K562 (cell line): ENCODE results near the gene CTSW. TPM values are rescaled to one million over a fixed set of nuclear protein-coding genes. Genes with fewer than 3 reads are reported as not detected.
A peak's percentile ranks its signal among the peaks of the same experiment; 100 is the strongest.

Source experiments
- BHLHE40 ChIP-seq: IDR thresholded peaks from 2 replicates; pipeline ENCODE4 v1.6.1; 2011; ENCODE audit warnings: low read length, improper control_type of control experiment
- CTBP1 ChIP-seq: fragments of 450-650 bp; IDR thresholded peaks from 2 replicates; pipeline ENCODE4 v1.6.1; 2016; ENCODE audit warnings: borderline replicate concordance
- HDAC1 ChIP-seq, 2 experiments: fragments of 450-650 bp; IDR thresholded peaks; 2 replicates each; pipeline ENCODE4 v1.6.1; 2016 to 2017; ENCODE audit warnings: inconsistent platforms in 1 of 2, mild to moderate bottlenecking in 1 of 2, moderate library complexity in 1 of 2
- HDAC8 ChIP-seq: fragments of 450-650 bp; IDR thresholded peaks from 2 replicates; pipeline ENCODE4 v1.6.1; 2016; ENCODE audit warnings: mild to moderate bottlenecking, missing genetic modification characterization, moderate library complexity, missing compliant biosample characterization
- MAX ChIP-seq: sonication (generic); formaldehyde crosslinking; IDR thresholded peaks from 2 replicates; pipeline ENCODE4 v1.9.0; 2022; ENCODE audit warnings: mild to moderate bottlenecking, missing genetic modification reagents
- MITF ChIP-seq: IDR thresholded peaks from 2 replicates; pipeline ENCODE4 v1.6.1; 2014; ENCODE audit warnings: antibody characterized with exemption
- MYNN ChIP-seq, 2 experiments: sonication (generic); formaldehyde crosslinking in 1 of 2; IDR thresholded peaks; 2 replicates each; pipeline versions ENCODE4 v1.5.0 to v1.6.1; 2016 to 2020; ENCODE audit warnings: antibody characterized with exemption in 1 of 2, missing genetic modification reagents in 1 of 2
- PPARD ChIP-seq: fragments of 250-450 bp; sonication (Bioruptor Pico); IDR thresholded peaks from 2 replicates; pipeline ENCODE4 v1.8.0; 2022; ENCODE audit warnings: inconsistent platforms, mild to moderate bottlenecking, moderate library complexity
- SIN3A ChIP-seq, 2 experiments: fragments of 150-350 bp in 1 of 2; IDR thresholded peaks; 2 replicates each; pipeline ENCODE4 v1.6.1; 2011 to 2016; ENCODE audit warnings: borderline replicate concordance in 2 of 2, low read depth in 2 of 2, low read length in 2 of 2, mild to moderate bottlenecking in 2 of 2, moderate library complexity in 2 of 2; ENCODE audit not compliant: control insufficient read depth in 1 of 2
- SP2 ChIP-seq: IDR thresholded peaks from 2 replicates; pipeline ENCODE4 v1.6.1; 2011; ENCODE audit warnings: mild to moderate bottlenecking, low read depth, low read length, moderate library complexity; ENCODE audit not compliant: poor library complexity, severe bottlenecking; ENCODE audit errors: extremely low read depth
- ZBTB1 ChIP-seq: sonication (generic); formaldehyde crosslinking; IDR thresholded peaks from 2 replicates; pipeline ENCODE4 v1.8.1; 2023; ENCODE audit warnings: missing genetic modification reagents, low read depth, mild to moderate bottlenecking, borderline replicate concordance
- ZFP1 ChIP-seq: fragments of 450-650 bp; formaldehyde crosslinking; IDR thresholded peaks from 2 replicates; pipeline ENCODE4 v1.4.0; 2020; ENCODE audit warnings: mild to moderate bottlenecking, mixed read lengths
- ZNF445 ChIP-seq: fragments of 250-450 bp; sonication (Bioruptor Pico); IDR thresholded peaks from 2 replicates; pipeline ENCODE4 v1.4.0; 2020; ENCODE audit warnings: low read depth, mild to moderate bottlenecking, moderate library complexity
- ZNF586 ChIP-seq: fragments of 450-650 bp; formaldehyde crosslinking; conservative IDR thresholded peaks from 2 replicates; pipeline ENCODE4 v1.4.0; 2020; ENCODE audit warnings: mild to moderate bottlenecking, moderate library complexity
- ZNF589 ChIP-seq: fragments of 200-800 bp; sonication (Bioruptor generic); IDR thresholded peaks from 2 replicates; pipeline ENCODE4 v1.6.1; 2016; ENCODE audit warnings: low read depth, missing genetic modification characterization, missing compliant biosample characterization
- polyA plus RNA-seq, 8 experiments: library from polyadenylated mRNA; depleted of rRNA in 4 of 8; stranded (reverse) in 5 of 8; unstranded in 3 of 8; fragments of >200 nt; fragmentation: Nextera tagmentation in 2 of 8; fragmentation: Illumina TruSeq in 1 of 8; extraction: Ambion mirVana in 2 of 8; extraction: Trizol in 1 of 8; gene quantifications; 2 replicates each; pipeline versions ENCODE4 v1.2.1 to v1.2.3, GENCODE V29; 2011 to 2014; ENCODE audit warnings: inconsistent platforms in 1 of 8, missing spikeins in 1 of 8
- total RNA-seq, 7 experiments: library from RNA; depleted of rRNA in 6 of 7; stranded (reverse); fragments of >200 nt in 6 of 7; fragmentation: Illumina TruSeq in 2 of 7; extraction: Trizol in 2 of 7; gene quantifications; 2 replicates each; pipeline versions ENCODE4 v1.2.1 to v1.2.3, GENCODE V29; 2011 to 2021; ENCODE audit warnings: low replicate concordance in 1 of 7
- TF ChIP-seq, protein P1 (sequence below), 2 experiments: fragments of 200-800 bp in 1 of 2; sonication (Bioruptor generic) in 1 of 2; sonication (generic) in 1 of 2; formaldehyde crosslinking in 1 of 2; IDR thresholded peaks in 1 of 2; conservative IDR thresholded peaks in 1 of 2; 2 replicates each; pipeline versions ENCODE4 v1.5.0 to v1.6.1; 2016 to 2020; ENCODE audit warnings: missing compliant biosample characterization in 1 of 2, missing genetic modification characterization in 1 of 2, missing genetic modification reagents in 1 of 2
- TF ChIP-seq, protein P2 (sequence below), 3 experiments: fragments of 200-800 bp in 1 of 3; sonication (Bioruptor generic) in 1 of 3; sonication (generic) in 1 of 3; formaldehyde crosslinking in 1 of 3; IDR thresholded peaks; 2 replicates each; pipeline versions ENCODE4 v1.6.1 to v1.8.0; 2016 to 2022; ENCODE audit warnings: mild to moderate bottlenecking in 2 of 3, missing compliant biosample characterization in 2 of 3, missing genetic modification characterization in 2 of 3, missing genetic modification reagents in 1 of 3
- TF ChIP-seq, protein P3 (sequence below): sonication (generic); formaldehyde crosslinking; IDR thresholded peaks from 2 replicates; pipeline ENCODE4 v1.8.1; 2023; ENCODE audit warnings: mild to moderate bottlenecking, missing genetic modification reagents

The CTSW gene
- total and polyA plus RNA-seq, 9 of the 15 experiments (the other 6 are each of a cell fraction or from before 2014, with no cell fraction given), result 0.04 TPM; not detected in 8

- TF ChIP-seq, protein P1, sequence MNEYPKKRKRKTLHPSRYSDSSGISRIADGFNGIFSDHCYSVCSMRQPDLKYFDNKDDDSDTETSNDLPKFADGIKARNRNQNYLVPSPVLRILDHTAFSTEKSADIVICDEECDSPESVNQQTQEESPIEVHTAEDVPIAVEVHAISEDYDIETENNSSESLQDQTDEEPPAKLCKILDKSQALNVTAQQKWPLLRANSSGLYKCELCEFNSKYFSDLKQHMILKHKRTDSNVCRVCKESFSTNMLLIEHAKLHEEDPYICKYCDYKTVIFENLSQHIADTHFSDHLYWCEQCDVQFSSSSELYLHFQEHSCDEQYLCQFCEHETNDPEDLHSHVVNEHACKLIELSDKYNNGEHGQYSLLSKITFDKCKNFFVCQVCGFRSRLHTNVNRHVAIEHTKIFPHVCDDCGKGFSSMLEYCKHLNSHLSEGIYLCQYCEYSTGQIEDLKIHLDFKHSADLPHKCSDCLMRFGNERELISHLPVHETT (CRISPR knock-in tag; conservative IDR thresholded peaks at IDR 0.05 in 1 of 2, IDR thresholded peaks at IDR 0.05 in 1 of 2), result peak in 1 of 2 experiments; percentile 94; a peak in 2 of 4 replicates
- TF ChIP-seq, protein P2, sequence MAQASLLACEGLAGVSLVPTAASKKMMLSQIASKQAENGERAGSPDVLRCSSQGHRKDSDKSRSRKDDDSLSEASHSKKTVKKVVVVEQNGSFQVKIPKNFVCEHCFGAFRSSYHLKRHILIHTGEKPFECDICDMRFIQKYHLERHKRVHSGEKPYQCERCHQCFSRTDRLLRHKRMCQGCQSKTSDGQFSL (CRISPR knock-in tag; IDR thresholded peaks at IDR 0.05), result peak; percentile 69; the same call in 1 of the 2 replicates
- TF ChIP-seq, protein P2 (tag; IDR thresholded peaks at IDR 0.05), result no peak
- TF ChIP-seq SIN3A (IDR thresholded peaks at IDR 0.05; ENCODE audit: borderline replicate concordance in 2 of 2, control insufficient read depth in 1 of 2, low read depth in 2 of 2, low read length in 2 of 2) (peak; percentile 62 to 85; a peak in 2 of 4 replicates), HDAC8 (tag) (0 out of 2 replicates have a peak, but pooled peaks have one; percentile 44), MITF (no peak), ZNF589 (0 out of 2 replicates have a peak, but pooled peaks have one; percentile 40), MAX (CRISPR knock-in tag) (no peak; the same call in 1 of the 2 replicates), ZNF586 (CRISPR knock-in tag) (no peak), SP2 (no peak), HDAC1 (IDR thresholded peaks at IDR 0.05) (peak in 1 of 2 experiments; percentile 80; a peak in 2 of 4 replicates), ZNF445 (CRISPR knock-in tag) (no peak), BHLHE40 (peak; percentile 22; the same call in 1 of the 2 replicates), ZBTB1 (peak; percentile 38; the same call in 1 of the 2 replicates), MYNN (IDR thresholded peaks at IDR 0.05) (no peak), MYNN (CRISPR knock-in tag; IDR thresholded peaks at IDR 0.05) (no peak), ZFP1 (no peak), CTBP1 (peak; percentile 95), PPARD (CRISPR knock-in tag) (no peak)
- TF ChIP-seq, protein P3, sequence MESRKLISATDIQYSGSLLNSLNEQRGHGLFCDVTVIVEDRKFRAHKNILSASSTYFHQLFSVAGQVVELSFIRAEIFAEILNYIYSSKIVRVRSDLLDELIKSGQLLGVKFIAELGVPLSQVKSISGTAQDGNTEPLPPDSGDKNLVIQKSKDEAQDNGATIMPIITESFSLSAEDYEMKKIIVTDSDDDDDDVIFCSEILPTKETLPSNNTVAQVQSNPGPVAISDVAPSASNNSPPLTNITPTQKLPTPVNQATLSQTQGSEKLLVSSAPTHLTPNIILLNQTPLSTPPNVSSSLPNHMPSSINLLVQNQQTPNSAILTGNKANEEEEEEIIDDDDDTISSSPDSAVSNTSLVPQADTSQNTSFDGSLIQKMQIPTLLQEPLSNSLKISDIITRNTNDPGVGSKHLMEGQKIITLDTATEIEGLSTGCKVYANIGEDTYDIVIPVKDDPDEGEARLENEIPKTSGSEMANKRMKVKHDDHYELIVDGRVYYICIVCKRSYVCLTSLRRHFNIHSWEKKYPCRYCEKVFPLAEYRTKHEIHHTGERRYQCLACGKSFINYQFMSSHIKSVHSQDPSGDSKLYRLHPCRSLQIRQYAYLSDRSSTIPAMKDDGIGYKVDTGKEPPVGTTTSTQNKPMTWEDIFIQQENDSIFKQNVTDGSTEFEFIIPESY (CRISPR knock-in tag), result peak; percentile 53; the same call in 1 of the 2 replicates
Measured at GRCh38 chr11:65888163-65888814, 8.7 kb downstream of the CTSW start, which contains the start of gene FIBP (continued).
